Stimulated activated CD4-positive, alpha-beta T cell treated with anti-CD3 and anti-CD28 coated beads, Interleukin-15, amount 100 ng/mL, for 1 hour (primary cell): ENCODE data around the gene ELP4.
"Not testable (repeated sequence)": the region's sequence is repeated elsewhere in the genome, so short reads cannot be mapped to it uniquely, and the experiment has no call there.

Source experiments
- DNase-seq, 2 donors: peaks; one replicate each; pipeline ENCODE4 v3.0.0-alpha.2; 2020; ENCODE audit warnings: low read depth in 1 of 2, low spot score in 1 of 2

The ELP4 gene

DNA sequence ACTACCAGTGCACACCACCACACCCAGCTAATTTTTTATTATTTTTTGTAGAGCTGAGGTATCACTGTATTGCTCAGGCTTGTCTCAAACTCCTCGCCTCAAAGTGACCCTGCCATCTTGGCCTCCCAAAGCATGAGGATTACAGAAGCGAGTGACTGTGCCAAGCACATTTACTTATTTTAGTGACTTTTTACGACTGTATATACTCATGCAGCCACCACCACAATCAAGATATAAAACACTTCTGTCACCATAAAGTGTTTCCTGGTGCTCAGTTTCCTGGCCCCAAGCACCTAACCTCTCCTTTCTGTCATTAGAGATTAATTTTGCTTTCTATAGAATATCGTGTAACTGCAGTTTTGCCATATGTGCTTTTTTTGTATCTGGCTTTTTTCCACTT is 25.9 kb downstream of the ELP4 start:
- DNase-seq, result no peak

DNA sequence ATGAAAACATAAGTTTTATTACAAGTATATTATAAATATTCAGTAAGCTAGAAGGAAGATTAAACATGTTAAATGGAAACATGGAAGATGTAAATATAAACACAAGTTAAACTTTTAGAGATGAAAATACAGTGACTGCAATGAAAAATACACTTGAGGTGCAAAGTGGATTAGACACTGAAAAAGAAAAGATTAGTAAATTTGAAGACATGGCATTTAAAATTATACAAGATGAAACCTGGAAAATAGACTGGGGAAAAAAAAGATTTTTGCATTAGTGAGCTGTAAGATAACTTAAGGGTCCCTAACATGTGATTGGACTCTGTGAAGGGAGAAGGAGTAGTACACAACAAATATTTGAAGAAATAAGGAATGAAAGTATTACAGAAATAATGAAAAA is 33.3 kb downstream of the ELP4 start:
- DNase-seq, result no peak

DNA sequence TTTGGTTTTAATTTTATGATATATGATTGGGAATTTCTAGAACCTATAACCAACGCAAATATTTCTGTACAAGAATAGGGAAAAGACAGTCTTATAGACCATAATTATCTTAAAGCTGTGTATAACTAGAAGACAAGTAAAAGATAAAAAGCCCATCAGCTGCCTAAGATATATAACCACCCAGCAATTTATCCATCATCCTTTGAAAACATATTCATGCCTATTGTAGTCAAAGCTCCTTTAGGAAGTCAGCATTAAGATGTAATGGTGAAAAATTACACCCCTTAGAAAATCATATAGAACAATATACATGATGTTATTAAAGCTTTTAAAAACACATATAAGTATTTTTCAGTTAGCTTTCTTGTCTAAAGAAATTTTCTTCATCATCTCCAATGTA is 46.4 kb downstream of the ELP4 start:
- no peak for DNase-seq

DNA sequence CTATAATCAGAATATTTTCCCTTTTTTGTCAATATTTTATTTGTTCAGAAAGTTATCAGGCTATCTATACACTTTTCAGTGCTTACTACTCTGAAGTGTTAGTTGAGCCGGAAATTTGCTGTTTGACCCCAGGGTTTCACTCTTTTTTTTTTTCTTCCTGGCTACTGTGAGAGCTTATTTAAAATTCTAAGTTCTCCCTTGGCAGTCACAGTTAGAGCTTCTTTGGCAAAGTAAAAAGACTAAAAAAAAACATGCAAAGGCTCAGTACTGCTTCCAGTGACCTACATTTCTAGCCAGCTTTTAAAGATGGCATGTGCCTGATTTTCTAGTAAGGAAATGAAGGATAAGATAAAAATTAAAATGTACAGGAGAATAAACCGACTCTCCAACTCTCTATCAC is 48.4 kb downstream of the ELP4 start:
- DNase-seq, result no peak

DNA sequence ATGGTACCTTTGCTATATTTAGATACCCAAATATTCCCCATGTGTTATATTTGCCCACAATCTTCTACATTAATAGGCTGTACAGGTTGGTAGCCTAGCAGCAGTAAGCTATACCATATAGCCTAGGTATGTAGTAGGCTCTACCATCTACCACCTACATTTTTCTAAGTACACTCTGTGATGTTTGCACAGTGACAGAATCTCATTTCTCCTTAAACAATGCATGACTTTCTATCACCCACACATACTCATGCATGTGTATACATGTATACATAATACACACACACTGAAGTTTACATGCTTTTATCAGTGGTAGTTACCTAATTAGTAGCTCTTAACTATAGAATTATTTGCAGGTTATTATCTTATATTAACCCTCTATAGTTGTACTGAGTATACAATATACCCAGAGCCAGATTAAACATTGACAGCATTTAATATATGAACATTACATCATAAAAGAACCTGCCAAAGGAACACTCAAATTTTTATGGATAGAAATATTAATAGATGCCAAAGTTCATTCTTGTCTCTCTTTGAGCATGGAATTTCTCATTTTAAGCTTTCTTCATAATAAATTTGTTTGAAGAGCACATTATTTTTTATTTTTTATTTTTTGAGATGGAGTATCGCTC is 51.4 kb downstream of the ELP4 start:
- DNase-seq, result no peak

DNA sequence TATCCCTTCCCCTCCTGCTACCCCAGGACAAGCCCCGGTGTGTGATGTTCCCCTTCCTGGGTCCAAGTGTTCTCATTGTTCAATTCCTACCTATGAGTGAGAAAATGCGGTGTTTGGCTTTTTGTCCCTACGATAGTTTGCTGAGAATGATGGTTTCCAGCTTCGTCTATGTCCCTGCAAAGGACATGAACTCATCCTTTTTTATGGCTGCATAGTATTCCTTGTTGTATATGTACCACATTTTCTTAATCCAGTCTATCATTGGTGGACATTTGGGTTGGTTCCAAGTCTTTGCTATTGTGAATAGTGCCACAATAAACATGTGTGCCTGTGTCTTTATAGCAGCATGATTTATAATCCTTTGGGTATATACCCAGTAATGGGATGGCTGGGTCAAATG is 55.0 kb downstream of the ELP4 start:
- not testable (repeated sequence) for DNase-seq

DNA sequence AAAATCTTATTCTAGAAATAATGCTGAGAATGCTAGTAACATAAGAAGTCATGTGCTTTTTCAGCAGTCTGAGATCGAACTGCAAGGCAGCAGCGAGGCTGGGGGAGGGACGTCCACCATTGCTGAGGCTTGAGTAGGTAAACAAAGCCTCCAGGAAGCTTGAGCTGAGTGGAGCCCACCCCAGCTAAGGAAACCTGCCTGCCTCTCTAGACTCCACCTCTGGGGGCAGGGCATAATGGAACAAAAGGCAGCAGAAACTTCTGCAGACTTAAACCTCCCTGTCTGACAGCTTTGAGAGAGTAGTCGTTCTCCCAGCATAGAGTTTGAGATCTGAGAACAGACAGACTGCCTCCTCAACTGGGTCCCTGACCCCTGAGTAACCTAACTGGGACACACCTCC is 64.6 kb downstream of the ELP4 start:
- not testable (repeated sequence) for DNase-seq

DNA sequence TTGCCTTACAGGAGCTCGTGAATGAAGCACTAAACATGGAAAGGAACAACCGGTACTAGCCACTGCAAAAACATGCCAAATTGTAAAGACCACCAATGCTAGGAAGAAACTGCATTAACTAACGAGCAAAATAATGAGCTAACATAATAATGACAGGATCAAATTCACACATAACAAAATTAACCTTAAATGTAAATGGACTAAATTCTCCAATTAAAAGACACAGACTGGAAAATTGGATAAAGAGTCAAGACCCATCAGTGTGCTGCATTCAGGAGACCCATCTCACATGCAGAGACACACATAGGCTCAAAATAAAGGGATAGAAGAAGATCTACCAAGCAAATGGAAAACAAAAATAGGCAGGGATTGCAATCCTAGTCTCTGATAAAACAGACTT is 66.2 kb downstream of the ELP4 start:
- not testable (repeated sequence) for DNase-seq

DNA sequence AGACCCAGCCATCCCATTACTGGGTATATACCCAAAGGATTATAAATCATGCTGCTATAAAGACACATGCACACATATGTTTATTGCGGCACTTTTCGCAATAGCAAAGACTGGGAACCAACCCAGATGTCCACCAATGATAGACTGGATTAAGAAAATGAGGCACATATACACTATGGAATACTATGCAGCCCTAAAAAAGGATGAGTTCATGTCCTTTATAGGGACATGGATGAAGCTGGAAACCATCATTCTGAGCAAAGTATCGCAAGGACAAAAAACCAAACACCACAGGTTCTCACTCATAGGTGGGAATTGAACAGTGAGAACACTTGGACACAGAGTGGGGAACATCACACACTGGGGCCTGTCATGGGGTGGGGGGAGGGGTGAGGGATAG is 69.8 kb downstream of the ELP4 start:
- DNase-seq, result not testable (repeated sequence)

DNA sequence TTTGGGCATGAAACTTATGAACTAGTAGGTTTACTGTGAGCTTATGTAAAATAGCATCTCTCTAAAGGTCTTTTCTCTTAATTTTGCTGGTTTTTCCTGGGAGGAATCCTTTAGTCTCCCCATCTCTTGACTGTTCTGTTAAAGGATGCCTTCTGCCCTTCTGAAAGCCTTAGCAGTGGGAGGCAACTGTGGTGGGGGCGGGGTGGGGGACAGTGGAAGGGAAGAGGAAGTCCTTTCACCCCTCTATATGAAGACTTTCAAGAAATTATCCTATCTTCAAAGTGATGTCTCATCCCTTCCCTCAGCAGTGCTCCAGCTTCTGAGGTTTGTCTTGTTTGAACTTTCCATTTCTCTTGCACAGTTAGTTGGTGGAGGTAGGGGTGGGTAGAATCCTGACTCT is 73.1 kb downstream of the ELP4 start:
- no peak for DNase-seq

DNA sequence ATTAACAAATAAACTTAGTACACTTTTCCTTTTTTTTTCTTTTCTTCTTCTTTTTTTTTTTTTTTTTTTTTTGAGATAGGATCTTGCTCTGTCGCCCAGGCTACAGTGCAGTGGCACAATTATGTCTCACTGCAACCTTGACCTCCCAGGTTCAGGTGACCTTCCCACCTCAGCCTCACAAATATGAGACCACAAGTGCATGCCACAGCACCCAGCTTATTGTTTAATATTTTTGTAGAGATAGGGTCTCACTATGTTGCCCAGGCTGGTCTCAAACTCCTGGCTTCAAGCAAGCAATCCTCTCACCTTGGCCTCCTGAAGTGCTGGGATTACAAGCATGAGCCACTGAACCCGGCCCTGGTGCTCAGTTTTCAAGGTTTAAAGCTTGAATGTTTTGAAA is 88.9 kb downstream of the ELP4 start:
- no peak for DNase-seq

DNA sequence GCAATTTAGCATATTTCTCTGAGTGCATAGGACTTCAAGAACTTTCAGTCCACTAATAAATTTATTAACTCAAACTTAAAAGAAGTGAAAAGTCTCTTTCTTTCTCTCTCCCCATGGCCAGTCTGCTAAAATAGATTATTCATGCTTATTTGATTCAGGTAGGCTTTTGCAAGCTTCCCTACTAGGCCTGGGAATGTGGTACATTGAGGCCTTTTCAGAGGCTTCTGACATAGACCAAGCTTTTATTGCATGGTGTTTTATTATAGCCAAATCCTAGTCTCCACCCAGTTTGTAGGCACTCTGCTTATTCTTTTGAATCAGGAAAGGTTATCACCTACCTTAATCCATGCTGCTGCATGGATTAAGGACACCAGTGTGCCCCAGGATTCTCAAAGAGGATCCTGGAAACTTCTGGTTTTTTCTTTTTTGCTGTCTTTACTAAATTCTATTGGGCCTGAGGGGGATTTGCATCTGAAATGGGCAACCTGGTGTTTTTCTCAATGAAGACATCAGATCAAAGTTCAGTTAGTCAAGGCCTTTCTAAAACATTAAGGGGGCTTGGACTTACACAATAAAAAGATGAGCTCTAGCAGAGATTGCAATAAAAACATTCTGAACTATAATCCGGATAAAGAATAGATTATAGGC is 92.2 kb downstream of the ELP4 start:
- DNase-seq, result no peak

DNA sequence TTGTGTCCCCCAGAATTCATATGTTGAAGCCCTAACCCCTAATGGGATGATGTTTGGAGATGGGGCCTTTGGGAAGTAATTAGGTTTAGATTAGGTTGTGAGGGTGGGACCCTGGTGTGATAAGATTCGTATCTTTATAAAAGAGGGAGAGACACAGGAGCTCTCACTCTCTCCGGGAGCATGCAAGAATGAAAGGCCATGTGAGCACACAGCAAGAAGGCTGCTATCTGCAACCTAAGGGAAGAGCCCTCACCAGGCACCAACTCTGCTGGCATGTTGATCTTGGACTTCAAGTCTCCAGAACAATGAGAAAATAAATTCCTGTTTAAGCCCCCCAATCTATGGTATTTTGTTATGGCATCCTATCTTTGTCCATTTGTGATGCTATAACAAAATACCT is 97.3 kb downstream of the ELP4 start:
- DNase-seq, result no peak

DNA sequence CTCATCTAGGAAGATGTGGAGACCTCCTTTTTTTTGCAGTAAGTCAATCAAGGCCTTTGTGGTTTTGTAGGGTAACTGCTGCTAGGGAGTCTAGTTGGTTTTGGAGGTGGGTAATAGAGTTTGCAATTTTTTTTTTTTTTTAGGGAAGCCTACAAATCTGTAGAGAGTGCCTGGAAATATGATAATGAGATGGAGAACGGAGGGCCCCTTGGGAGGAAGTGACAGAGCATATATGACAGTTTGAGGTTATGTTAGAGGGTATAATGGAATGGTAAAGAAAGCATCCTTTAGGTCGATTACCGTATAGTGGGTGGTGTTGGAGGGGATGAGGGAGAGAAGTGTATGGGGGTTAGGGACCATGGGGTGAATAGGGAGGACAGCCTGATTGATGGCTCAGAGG is 98.3 kb downstream of the ELP4 start:
- DNase-seq, result no peak

DNA sequence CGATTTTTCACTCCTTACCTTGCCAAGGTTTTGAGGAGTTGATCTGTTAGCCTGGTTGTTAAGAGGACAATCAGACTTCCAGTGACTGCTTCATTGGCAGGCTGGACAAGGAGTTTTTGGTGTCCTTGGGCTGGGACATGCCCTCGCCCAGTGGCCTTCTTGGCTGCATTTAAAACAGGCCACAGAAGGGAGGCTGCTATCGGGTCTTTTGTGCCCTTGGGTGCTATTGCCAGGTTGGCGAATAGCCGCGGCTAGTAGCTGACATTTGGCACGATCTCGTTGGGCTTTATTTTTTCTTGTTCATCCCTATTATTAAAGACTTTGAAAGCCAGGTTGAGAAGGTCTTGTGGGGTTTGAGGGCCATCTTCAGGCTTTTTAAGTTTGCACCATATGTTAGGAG is 99.4 kb downstream of the ELP4 start:
- no peak for DNase-seq

DNA sequence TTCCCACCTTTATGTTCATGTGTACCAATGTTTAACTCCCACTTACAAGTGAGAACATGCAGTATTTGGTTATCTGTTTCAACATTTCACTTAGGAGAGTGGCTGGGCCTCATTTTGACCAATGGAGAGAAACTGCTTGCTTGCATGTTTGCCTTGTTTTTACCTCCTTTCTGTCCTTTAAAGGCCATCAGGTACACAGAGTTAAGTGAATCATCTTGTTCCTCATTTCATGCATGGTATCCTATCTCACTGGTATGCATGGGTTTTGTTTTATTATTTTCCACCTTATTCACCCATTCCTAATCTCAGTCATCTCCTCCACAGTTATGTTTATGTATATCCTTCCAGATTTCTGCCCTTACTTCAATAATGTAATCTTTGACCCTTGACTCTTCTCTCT is 101.0 kb downstream of the ELP4 start:
- DNase-seq, result no peak

DNA sequence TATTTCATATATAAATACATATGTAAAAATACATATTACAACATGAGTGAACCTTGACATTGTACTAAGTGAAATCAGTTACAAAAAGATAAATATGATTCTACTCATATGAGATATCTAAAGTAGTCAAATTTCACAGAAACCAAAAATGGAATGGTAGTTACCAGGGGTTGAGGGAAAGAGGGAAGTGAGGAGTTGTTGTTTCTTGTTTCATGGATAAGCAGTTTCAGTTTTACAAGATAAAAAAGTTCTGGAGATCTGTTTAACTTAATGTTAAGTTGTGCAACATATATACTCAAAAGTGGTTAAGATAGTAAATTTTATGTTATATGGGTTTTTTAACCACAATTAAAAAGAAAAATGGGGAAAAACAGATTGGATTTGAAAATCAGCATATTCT is 107.7 kb downstream of the ELP4 start:
- no peak for DNase-seq

DNA sequence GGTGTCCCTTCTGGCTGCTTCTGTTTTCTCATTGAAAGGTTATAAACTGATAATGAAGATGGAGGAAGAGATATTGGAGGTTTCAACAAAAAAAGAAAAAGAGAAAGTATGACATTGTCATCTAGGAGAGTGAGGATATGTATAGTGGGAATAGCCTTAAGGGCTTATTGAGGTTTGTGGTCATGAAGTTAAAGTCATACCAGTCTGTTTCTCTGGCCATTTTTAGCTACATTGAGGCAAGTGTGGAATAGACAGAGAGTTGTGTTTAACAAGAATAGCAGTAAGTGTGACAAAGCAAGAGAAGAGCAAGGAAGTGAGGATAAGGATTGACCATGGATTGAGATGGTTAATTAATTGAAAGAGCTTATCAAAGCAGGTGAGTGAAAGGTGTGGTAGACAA is 110.4 kb downstream of the ELP4 start:
- no peak for DNase-seq

DNA sequence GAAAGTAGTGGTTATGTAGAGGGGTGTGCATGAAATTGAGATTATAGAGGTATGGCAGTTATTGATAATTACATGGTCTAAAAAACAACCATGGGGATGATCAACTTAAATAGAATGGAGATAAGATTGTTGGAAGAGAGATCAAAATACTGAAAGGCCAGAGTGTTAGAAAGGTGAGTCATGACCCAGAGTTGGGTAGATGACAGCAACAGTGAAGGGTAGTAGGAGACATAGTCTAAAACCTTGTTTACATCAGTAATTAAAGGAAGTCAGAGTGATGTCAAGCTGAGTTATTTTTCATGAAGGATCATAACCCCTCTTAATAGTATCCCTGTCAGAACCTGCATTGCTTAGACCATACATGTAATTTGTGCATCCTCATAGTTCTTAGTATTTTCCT is 110.9 kb downstream of the ELP4 start:
- no peak for DNase-seq

DNA sequence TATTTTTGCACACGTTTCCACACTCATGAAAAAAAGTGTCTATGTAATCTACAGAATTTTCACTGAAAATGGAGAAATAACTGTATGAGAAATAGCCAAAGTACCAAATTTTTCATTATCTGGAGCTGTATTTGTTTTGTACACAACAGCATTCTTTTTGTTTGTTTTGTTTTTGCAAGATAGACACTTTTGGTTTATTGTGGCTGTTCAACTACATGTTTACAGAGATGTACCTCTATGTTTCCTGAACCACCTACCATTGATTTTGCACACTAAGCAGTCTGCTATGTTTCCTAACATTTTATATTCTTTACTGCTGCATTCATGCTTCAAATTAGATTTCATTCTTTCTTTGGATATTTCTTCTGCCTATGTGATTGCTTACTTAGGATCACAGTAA is 116.3 kb downstream of the ELP4 start:
- DNase-seq, result no peak

DNA sequence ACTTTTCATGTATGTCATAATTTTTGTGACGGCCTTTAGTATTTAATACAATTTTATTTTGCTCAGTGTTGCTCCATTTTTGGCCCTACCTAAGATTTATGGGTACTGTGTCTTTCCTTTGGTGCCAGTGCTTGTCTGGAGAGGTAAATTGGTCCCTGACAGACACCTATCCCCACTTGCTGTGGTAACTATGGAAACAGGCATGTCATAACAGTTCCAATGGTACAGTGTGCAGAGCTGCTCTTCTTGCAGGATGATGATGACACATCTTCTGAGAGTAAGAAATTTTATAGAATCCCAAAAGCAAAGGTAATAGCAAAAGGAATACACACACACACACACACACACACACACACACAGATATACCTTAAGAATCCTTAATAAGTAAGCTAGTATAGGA is 118.5 kb downstream of the ELP4 start:
- no peak for DNase-seq

DNA sequence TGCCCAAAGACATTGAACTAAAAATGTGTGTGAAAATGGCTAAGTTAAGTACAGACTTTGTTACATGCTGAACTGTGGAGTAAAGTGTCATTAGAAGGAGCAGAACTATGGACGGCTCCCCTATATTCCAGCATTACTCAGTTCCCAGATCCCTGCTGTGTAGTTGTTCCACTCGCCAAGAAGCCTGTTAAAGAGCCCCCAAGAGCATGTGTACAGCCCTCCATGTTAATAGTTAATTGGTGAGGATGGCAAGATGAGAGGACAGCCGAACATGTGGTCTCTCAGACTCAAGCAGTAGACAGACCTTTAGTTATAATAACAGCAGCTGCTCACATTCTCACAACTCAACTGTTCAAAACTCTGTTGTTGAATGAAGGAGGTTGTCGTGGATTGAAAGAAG is 127.4 kb downstream of the ELP4 start:
- DNase-seq, result no peak

DNA sequence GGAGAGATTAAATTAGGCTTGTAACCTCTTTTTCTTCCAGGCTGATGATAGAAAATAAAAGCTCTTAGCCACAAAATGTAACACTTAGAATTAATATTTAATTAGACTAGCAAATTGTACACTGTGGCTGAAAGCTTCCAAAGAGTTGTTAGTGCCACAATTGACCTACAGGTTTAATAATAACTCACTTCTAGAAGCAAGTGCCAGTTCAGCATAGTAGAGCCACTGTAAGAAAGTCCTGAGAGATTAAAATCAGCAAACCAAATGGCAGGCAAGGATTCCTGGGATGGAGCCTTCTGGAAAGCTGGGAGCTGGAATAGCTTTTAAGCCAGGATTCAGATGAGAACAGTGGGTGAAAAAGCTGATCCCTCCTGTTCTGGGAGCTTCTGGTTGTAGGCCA is 131.0 kb downstream of the ELP4 start:
- DNase-seq, result no peak
